Breast epithelium (tissue), 3 donors: ENCODE measurements around the gene NOX3.

ENCODE experiments used
- POLR2A ChIP-seq: fragments of 450-650 bp; IDR thresholded peaks from one replicate; pipeline ENCODE4 v1.6.1; 2016; ENCODE audit warnings: antibody characterized with exemption, mild to moderate bottlenecking, moderate library complexity
- POLR2AphosphoS5 ChIP-seq, 3 donors: sonication (generic); formaldehyde crosslinking; IDR thresholded peaks; one replicate each; pipeline ENCODE4 v1.6.1; 2017; ENCODE audit warnings: antibody characterized with exemption in 3 of 3
- TF ChIP-seq, protein P1 (sequence below), 3 donors: fragments of 450-650 bp; IDR thresholded peaks; one replicate each; pipeline ENCODE4 v1.5.1; 2016 to 2017; ENCODE audit warnings: antibody characterized with exemption in 3 of 3, mild to moderate bottlenecking in 3 of 3, moderate library complexity in 3 of 3

DNA sequence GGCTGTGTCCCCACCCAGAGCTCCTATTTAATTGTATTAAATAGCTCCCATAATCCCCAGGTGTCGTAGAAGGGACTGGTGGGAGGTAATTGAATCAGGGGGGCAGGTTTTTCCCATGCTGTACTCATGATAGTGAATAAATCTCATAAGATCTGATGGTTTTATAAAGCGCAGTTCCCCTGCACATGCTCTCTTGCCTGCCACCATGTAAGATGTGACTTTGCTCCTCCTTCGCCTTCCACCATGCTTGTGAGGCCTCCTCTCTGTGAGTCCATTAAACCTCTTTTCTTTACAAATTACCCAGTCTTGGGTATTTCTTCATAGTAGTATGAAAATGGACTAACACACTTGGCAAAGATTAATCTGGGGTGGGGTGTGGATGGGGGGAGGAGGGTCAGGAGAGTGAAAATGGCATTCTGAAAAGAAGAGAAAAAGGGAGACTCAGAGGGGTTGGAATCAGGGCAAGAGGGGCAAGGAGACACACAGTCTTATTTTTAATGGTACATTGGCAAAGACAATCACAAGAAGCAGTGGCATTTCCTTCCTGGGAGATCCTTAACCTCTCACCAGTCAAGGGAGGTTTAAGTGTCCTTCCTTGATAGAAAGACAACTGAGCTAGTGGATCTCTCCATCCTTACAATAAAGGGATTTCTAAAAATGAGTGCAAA lies 37.5 kb upstream of the NOX3 start:
- TF ChIP-seq, protein P1, sequence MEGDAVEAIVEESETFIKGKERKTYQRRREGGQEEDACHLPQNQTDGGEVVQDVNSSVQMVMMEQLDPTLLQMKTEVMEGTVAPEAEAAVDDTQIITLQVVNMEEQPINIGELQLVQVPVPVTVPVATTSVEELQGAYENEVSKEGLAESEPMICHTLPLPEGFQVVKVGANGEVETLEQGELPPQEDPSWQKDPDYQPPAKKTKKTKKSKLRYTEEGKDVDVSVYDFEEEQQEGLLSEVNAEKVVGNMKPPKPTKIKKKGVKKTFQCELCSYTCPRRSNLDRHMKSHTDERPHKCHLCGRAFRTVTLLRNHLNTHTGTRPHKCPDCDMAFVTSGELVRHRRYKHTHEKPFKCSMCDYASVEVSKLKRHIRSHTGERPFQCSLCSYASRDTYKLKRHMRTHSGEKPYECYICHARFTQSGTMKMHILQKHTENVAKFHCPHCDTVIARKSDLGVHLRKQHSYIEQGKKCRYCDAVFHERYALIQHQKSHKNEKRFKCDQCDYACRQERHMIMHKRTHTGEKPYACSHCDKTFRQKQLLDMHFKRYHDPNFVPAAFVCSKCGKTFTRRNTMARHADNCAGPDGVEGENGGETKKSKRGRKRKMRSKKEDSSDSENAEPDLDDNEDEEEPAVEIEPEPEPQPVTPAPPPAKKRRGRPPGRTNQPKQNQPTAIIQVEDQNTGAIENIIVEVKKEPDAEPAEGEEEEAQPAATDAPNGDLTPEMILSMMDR (IDR thresholded peaks at IDR 0.05), result no peak
- TF ChIP-seq POLR2AphosphoS5 (IDR thresholded peaks at IDR 0.05), result no peak
- TF ChIP-seq POLR2A, result no peak
